Measurements from ENCODE around the gene LARP6. TPM values are rescaled to one million over a fixed set of nuclear protein-coding genes. Genes with fewer than 3 reads are reported as not detected.

LARP6 gene
- 1 to 10 TPM; 4.2 to 8.6 TPM for total RNA-seq
- 1 to 10 TPM; 5.0 to 8.7 TPM for polyA plus RNA-seq
- long read RNA-seq, donor 1, full-length matches to known transcripts, result 9 of 9 reads
- long read RNA-seq, donor 1, partial matches to known transcripts, result 0 of 9 reads
- long read RNA-seq, donor 1, other reads (novel, unspliced or antisense), result 0 of 9 reads
- long read RNA-seq, donor 2, full-length matches to known transcripts, result 6 of 6 reads
- long read RNA-seq, donor 2, partial matches to known transcripts, result 0 of 6 reads
- long read RNA-seq, donor 2, other reads (novel, unspliced or antisense), result 0 of 6 reads
- long read RNA-seq, donor 3, full-length matches to known transcripts, result 3 of 3 reads
- long read RNA-seq, donor 3, partial matches to known transcripts, result 0 of 3 reads
- long read RNA-seq, donor 3, other reads (novel, unspliced or antisense), result 0 of 3 reads
- long read RNA-seq, donor 4, full-length matches to known transcripts, result 5 of 5 reads
- long read RNA-seq, donor 4, partial matches to known transcripts, result 0 of 5 reads
- long read RNA-seq, donor 4, other reads (novel, unspliced or antisense), result 0 of 5 reads
- long read RNA-seq, donor 5, full-length matches to known transcripts, result 11 of 11 reads
- long read RNA-seq, donor 5, partial matches to known transcripts, result 0 of 11 reads
- long read RNA-seq, donor 5, other reads (novel, unspliced or antisense), result 0 of 11 reads

DNA sequence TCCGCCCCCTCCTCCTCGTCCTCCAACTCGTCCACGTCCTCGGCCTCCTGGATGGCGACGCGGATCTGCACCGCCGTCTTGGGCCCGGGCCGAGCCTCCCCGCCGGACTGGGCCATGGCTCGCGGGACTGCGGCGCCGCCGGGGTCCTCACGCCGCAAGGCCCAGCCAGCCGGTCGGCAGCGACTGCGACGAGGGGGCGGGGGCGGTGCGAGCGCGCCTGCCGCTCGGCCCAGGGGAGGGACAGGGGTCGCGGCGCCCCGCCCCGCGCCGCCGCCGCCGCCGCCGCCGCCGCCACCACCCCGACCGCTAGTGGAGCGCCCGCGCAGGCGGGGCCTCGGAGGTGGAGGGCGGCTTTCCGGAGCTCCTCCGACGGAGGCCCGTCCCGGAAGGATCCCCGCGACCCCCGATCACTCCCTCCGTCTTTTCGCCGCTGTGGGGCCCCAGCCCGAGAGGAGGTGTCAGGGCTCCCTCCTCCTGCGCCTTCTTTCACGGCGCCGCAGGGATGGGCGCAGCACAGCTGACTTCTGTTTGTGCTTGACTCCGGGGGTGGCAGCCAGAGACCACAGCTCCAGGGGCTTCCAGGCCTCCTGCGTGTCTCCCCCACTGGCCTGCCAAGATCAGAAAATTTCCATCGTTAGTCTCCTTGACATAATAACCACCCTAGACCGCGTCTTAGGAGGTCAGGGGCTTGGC is at the start of gene LARP6:
Gene LARP6, minus strand, starts transcription at position 185 of the 693 bp plus-strand sequence. Its CDS starts 69 bp downstream, at position 116.
- DNase-seq, result peak; percentile 76 to 84 (median 81)
- Histone ChIP-seq H3K4me1 (ENCODE audit: control insufficient read depth in 5 of 5, insufficient read depth in 5 of 5, low read length in 5 of 5) (peaks cover 5 to 39% (median 12%) of the 10 kb centered on the region in 5 donors), H3K36me3 (ENCODE audit: control insufficient read depth in 4 of 4, insufficient read depth in 4 of 4, low read length in 4 of 4) (peaks cover 0 to 14% (median 5%) of the 10 kb centered on the region in 4 donors), H3K4me3 (peak within 1 kb of the TSS; percentile 77), H3K9me3 (ENCODE audit: control insufficient read depth in 4 of 4, insufficient read depth in 3 of 4, low read length in 3 of 4) (no peaks in the 10 kb centered on the region), H3K27ac (ENCODE audit: low read depth in 1 of 2, low read length in 1 of 2) (peak within 1 kb of the TSS; percentile 92 to 95), H3K9ac (ENCODE audit: insufficient read depth in 1 of 2, low read length in 2 of 2) (peak within 1 kb of the TSS; percentile 66 to 84), H3K27me3 (ENCODE audit: control insufficient read depth in 3 of 3, insufficient read depth in 3 of 3, low read length in 2 of 3) (peaks cover 0 to 3% (median 2%) of the 10 kb centered on the region in 3 donors)
- peak; percentile 64 for ATAC-seq (ENCODE audit: insufficient read depth, low FRiP score)
- 1 to 2% methylated on average over 26 to 78 of the region's 78 CpGs for WGBS, 2 donors
- TF ChIP-seq, protein P1, sequence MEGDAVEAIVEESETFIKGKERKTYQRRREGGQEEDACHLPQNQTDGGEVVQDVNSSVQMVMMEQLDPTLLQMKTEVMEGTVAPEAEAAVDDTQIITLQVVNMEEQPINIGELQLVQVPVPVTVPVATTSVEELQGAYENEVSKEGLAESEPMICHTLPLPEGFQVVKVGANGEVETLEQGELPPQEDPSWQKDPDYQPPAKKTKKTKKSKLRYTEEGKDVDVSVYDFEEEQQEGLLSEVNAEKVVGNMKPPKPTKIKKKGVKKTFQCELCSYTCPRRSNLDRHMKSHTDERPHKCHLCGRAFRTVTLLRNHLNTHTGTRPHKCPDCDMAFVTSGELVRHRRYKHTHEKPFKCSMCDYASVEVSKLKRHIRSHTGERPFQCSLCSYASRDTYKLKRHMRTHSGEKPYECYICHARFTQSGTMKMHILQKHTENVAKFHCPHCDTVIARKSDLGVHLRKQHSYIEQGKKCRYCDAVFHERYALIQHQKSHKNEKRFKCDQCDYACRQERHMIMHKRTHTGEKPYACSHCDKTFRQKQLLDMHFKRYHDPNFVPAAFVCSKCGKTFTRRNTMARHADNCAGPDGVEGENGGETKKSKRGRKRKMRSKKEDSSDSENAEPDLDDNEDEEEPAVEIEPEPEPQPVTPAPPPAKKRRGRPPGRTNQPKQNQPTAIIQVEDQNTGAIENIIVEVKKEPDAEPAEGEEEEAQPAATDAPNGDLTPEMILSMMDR (IDR thresholded peaks at IDR 0.05; ENCODE audit: control extremely low read depth, extremely low read depth), result no peak

- no peak for DNase-seq
- no peak for ATAC-seq (ENCODE audit: insufficient read depth, low FRiP score)
- no peaks in the 10 kb centered on the region for H3K9me3 ChIP-seq (ENCODE audit: control insufficient read depth in 4 of 4, insufficient read depth in 3 of 4, low read length in 3 of 4)
- peaks cover 0 to 6% (median 2%) of the 10 kb centered on the region in 4 donors for H3K36me3 ChIP-seq (ENCODE audit: control insufficient read depth in 4 of 4, insufficient read depth in 4 of 4, low read length in 4 of 4)
- H3K4me3 ChIP-seq, result no peak overlapping the region
- H3K9ac ChIP-seq (ENCODE audit: insufficient read depth in 1 of 2, low read length in 2 of 2), result no peak overlapping the region
- H3K4me1 ChIP-seq (ENCODE audit: control insufficient read depth in 5 of 5, insufficient read depth in 5 of 5, low read length in 5 of 5), result peaks cover 0 to 2% (median 0%) of the 10 kb centered on the region in 5 donors
- TF ChIP-seq, protein P1 (IDR thresholded peaks at IDR 0.05; ENCODE audit: control extremely low read depth, extremely low read depth), result no peak
- 99 to 100% methylated on average over 1 of the region's 1 CpG for WGBS, 2 donors
- no peak overlapping the region for H3K27ac ChIP-seq (ENCODE audit: low read depth in 1 of 2, low read length in 1 of 2)
- H3K27me3 ChIP-seq (ENCODE audit: control insufficient read depth in 3 of 3, insufficient read depth in 3 of 3, low read length in 2 of 3), result no peaks in the 10 kb centered on the region
Observed at GRCh38 chr15:70902107-70902506, 48.1 kb upstream of the LARP6 start.

DNA sequence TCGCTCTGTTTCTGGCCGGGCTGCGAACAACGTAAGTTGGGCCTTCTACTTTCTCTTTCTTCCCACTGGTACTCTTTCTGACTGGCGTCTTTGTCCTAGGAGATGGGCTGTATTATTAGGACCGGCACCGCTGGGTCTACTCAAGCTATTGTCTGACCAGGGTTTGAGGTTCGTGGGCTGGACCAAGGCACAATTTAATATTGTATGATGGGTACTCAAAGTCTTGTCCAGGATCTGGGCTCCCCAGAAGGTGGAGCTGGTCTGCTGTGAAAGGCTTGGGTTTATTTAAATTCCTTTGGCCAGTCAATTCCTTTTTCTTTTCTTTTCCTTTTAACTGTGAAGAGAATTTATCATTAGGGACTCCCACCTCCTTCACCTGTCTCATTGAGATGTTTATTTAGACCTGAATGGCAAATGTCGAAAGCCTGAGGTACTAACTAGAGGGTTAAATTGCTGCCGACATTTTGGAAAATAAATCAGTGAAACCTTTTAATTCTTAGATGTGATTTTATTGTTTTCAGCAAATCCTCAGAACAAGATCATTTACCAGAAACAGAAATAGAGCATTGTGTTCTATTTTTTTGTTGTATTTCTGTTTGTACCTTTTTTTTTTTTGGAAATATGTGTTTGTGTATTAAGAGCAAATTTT is 39.1 kb upstream of the LARP6 start:
- Histone ChIP-seq H3K36me3 (ENCODE audit: control insufficient read depth in 4 of 4, insufficient read depth in 4 of 4, low read length in 4 of 4) (peaks cover 0 to 9% (median 1%) of the 10 kb centered on the region in 4 donors), H3K4me1 (ENCODE audit: control insufficient read depth in 5 of 5, insufficient read depth in 5 of 5, low read length in 5 of 5) (peaks cover 0 to 19% (median 3%) of the 10 kb centered on the region in 5 donors), H3K4me3 (peak overlapping the region; percentile 59), H3K9ac (ENCODE audit: insufficient read depth in 1 of 2, low read length in 2 of 2) (peak overlapping the region in 1 of 2 donors; percentile 72), H3K9me3 (ENCODE audit: control insufficient read depth in 4 of 4, insufficient read depth in 3 of 4, low read length in 3 of 4) (no peaks in the 10 kb centered on the region), H3K27me3 (ENCODE audit: control insufficient read depth in 3 of 3, insufficient read depth in 3 of 3, low read length in 2 of 3) (no peaks in the 10 kb centered on the region), H3K27ac (ENCODE audit: low read depth in 1 of 2, low read length in 1 of 2) (peak overlapping the region in 1 of 2 donors; percentile 86)
- WGBS, 2 donors, result 5 to 6% methylated on average over 10 of the region's 10 CpGs
- TF ChIP-seq, protein P1 (IDR thresholded peaks at IDR 0.05; ENCODE audit: control extremely low read depth, extremely low read depth), result no peak
- ATAC-seq (ENCODE audit: insufficient read depth, low FRiP score), result peak; percentile 16
- peak; percentile 67 to 84 (median 84) for DNase-seq

Data from lung (tissue), 16 donors.